A549 (cell line): ENCODE data around the gene CASTOR2. TPM values are rescaled to one million over a fixed set of nuclear protein-coding genes. Genes with fewer than 3 reads are reported as not detected.

ENCODE experiments used
- ATAC-seq, 2 experiments: fragments of 200-7000 bp in 1 of 2; fragments of >200 bp in 1 of 2; cut with Nextera tagmentation in 1 of 2; cut with Tn5 transposase in 1 of 2; 3 replicates each; pipeline versions ENCODE4 v1.8.0 to v1.9.1; 2018 to 2020; ENCODE audit warnings: mild to moderate bottlenecking in 1 of 2, moderate library complexity in 1 of 2
- CTCF ChIA-PET: fragments of 300-600 bp; sonication (Branson Sonifier 250); formaldehyde crosslinking; extraction: SDS; loops from one replicate; lab custom pipeline; 2021; ENCODE audit warnings: antibody characterized with exemption, inconsistent platforms; lab: Yijun Ruan, JAX
- POLR2A ChIA-PET: fragments of 350-600 bp; formaldehyde crosslinking; extraction: SDS; loops from one replicate; lab custom pipeline; 2021; ENCODE audit warnings: antibody characterized with exemption, inconsistent platforms; lab: Yijun Ruan, JAX
- DNase-seq, 2 experiments: peaks; one replicate each; pipeline versions ENCODE4 v3.0.0 to v3.0.0-alpha.2; 2011 to 2016; ENCODE audit warnings: low read depth in 1 of 2, low spot score in 1 of 2
- FAIRE-seq: peaks from 2 replicates; lab custom pipeline; 2011; peaks lifted over from hg19 to GRCh38; lab: Jason Lieb, UNC
- H3K27ac ChIP-seq, 2 experiments: fragments of >200 bp; sonication (Bioruptor Twin); formaldehyde crosslinking; 3 replicates each; pipeline ENCODE4 v1.5.1; 2016 to 2017
- H3K4me1 ChIP-seq: fragments of >200 bp; sonication (Bioruptor Twin); formaldehyde crosslinking; 3 replicates; pipeline ENCODE4 v1.6.1; 2016
- H3K4me2 ChIP-seq: fragments of >200 bp; sonication (Bioruptor Twin); formaldehyde crosslinking; 3 replicates; pipeline ENCODE4 v1.6.1; 2016
- H3K4me3 ChIP-seq: fragments of >200 bp; sonication (Bioruptor Twin); formaldehyde crosslinking; 3 replicates; pipeline ENCODE4 v1.5.1; 2016
- H3K9me3 ChIP-seq: fragments of >200 bp; sonication (Bioruptor Twin); formaldehyde crosslinking; 3 replicates; pipeline ENCODE4 v1.6.1; 2016
- CBX2 ChIP-seq: fragments of 200-600 bp; sonication (generic); IDR thresholded peaks from 2 replicates; pipeline ENCODE4 v1.6.1; 2016; ENCODE audit warnings: low read depth, mild to moderate bottlenecking, borderline replicate concordance
- CBX8 ChIP-seq: fragments of 200-600 bp; sonication (generic); IDR thresholded peaks from 2 replicates; pipeline ENCODE4 v1.6.1; 2016
- CEBPB ChIP-seq, 2 experiments: fragments of >200 bp in 1 of 2; sonication (Bioruptor Twin) in 1 of 2; formaldehyde crosslinking in 1 of 2; IDR thresholded peaks; 2 replicates each; pipeline ENCODE4 v1.6.1; 2012 to 2016
- CHD2 ChIP-seq: fragments of 150-350 bp; IDR thresholded peaks from 2 replicates; pipeline ENCODE4 v1.6.1; 2014; ENCODE audit warnings: low read length; ENCODE audit not compliant: partially characterized antibody
- CHD4 ChIP-seq: fragments of 200-600 bp; sonication (generic); IDR thresholded peaks from 2 replicates; pipeline ENCODE4 v1.6.1; 2016; ENCODE audit warnings: antibody characterized with exemption, mild to moderate bottlenecking, borderline replicate concordance
- EHF ChIP-seq: fragments of 250-450 bp; sonication (Bioruptor Pico); IDR thresholded peaks from 2 replicates; pipeline ENCODE4 v1.5.0; 2020; ENCODE audit warnings: mild to moderate bottlenecking
- EP300 ChIP-seq, 2 experiments: fragments of >200 bp; sonication (Bioruptor Twin); formaldehyde crosslinking; IDR thresholded peaks; 2 replicates in 1 of 2; 3 replicates in 1 of 2; pipeline ENCODE4 v1.6.1; 2016 to 2017
- FOSB ChIP-seq: fragments of 250-450 bp; sonication (Bioruptor Pico); IDR thresholded peaks from 2 replicates; pipeline ENCODE4 v1.5.0; 2020; ENCODE audit warnings: mild to moderate bottlenecking, moderate library complexity
- FOSL2 ChIP-seq, 2 experiments: fragments of 450-650 bp in 1 of 2; fragments of >200 bp in 1 of 2; sonication (Bioruptor Twin) in 1 of 2; formaldehyde crosslinking; IDR thresholded peaks; 2 replicates each; pipeline versions ENCODE4 v1.5.0 to v1.6.1; 2016 to 2020; ENCODE audit warnings: mild to moderate bottlenecking in 1 of 2, moderate library complexity in 1 of 2
- FOXS1 ChIP-seq: fragments of 250-450 bp; sonication (Bioruptor Pico); IDR thresholded peaks from 2 replicates; pipeline ENCODE4 v1.5.0; 2020; ENCODE audit warnings: mild to moderate bottlenecking, moderate library complexity
- GATA3 ChIP-seq: IDR thresholded peaks from 2 replicates; pipeline ENCODE4 v1.6.1; 2012; ENCODE audit warnings: borderline replicate concordance
- HDAC2 ChIP-seq: fragments of 200-600 bp; sonication (generic); IDR thresholded peaks from 2 replicates; pipeline ENCODE4 v1.6.1; 2016
- JUNB ChIP-seq: fragments of >200 bp; sonication (Bioruptor Twin); formaldehyde crosslinking; IDR thresholded peaks from 2 replicates; pipeline ENCODE4 v1.6.1; 2016
- KDM1A ChIP-seq: fragments of 200-600 bp; sonication (generic); IDR thresholded peaks from 2 replicates; pipeline ENCODE4 v1.6.1; 2016; ENCODE audit warnings: low read depth, mild to moderate bottlenecking
- KDM5A ChIP-seq: fragments of 200-600 bp; sonication (generic); IDR thresholded peaks from 2 replicates; pipeline ENCODE4 v1.6.1; 2016; ENCODE audit warnings: antibody characterized with exemption, mild to moderate bottlenecking
- NR3C1 ChIP-seq: fragments of >200 bp; sonication (Bioruptor Twin); formaldehyde crosslinking; IDR thresholded peaks from 3 replicates; pipeline ENCODE4 v1.6.1; 2017
- POLR2AphosphoS2 ChIP-seq: conservative IDR thresholded peaks from 2 replicates; pipeline ENCODE4 v1.6.1; 2012; ENCODE audit warnings: low read length, improper control_type of control experiment, inconsistent platforms
- RARB ChIP-seq: fragments of 250-450 bp; sonication (Bioruptor Pico); IDR thresholded peaks from 2 replicates; pipeline ENCODE4 v1.8.0; 2021; ENCODE audit warnings: mild to moderate bottlenecking, moderate library complexity
- ZFP36 ChIP-seq: fragments of 450-650 bp; IDR thresholded peaks from 2 replicates; pipeline ENCODE4 v1.6.1; 2014; ENCODE audit warnings: borderline replicate concordance; ENCODE audit not compliant: partially characterized antibody
- ZSCAN20 ChIP-seq: fragments of 250-450 bp; sonication (Bioruptor Pico); IDR thresholded peaks from 2 replicates; pipeline ENCODE4 v1.8.0; 2022; ENCODE audit warnings: mild to moderate bottlenecking, moderate library complexity
- WGBS: methylation state at CpG from one replicate; pipeline ENCODE4 v1.1.6; 2017; ENCODE audit errors: missing lambda C conversion rate; 5-methylcytosine and 5-hydroxymethylcytosine counted together
- polyA plus RNA-seq, 4 experiments: library from polyadenylated mRNA; depleted of rRNA in 3 of 4; stranded (reverse); fragments of >200 nt; fragmentation: RNase III in 1 of 4; extraction: RNeasy Plus Mini Kit Qiagen cat#74134 plus additional on column Dnase treatment in 1 of 4; gene quantifications; 2 replicates in 3 of 4; 3 replicates in 1 of 4; pipeline ENCODE4 v1.2.3, GENCODE V29; 2011 to 2017
- TF ChIP-seq, protein P1 (sequence below): fragments of >200 bp; sonication (Bioruptor Twin); formaldehyde crosslinking; IDR thresholded peaks from 2 replicates; pipeline ENCODE4 v1.6.1; 2016
- TF ChIP-seq, protein P2 (sequence below): fragments of 250-450 bp; sonication (Bioruptor Pico); IDR thresholded peaks from 2 replicates; pipeline ENCODE4 v1.5.0; 2020; ENCODE audit warnings: low read depth, mild to moderate bottlenecking, moderate library complexity
- TF ChIP-seq, protein P3 (sequence below): IDR thresholded peaks from 2 replicates; pipeline ENCODE4 v1.6.1; 2012

The CASTOR2 gene
- polyA plus RNA-seq, 2 of the 4 experiments (the other 2 are of a cell fraction), result 5.2 to 6.0 TPM

DNA sequence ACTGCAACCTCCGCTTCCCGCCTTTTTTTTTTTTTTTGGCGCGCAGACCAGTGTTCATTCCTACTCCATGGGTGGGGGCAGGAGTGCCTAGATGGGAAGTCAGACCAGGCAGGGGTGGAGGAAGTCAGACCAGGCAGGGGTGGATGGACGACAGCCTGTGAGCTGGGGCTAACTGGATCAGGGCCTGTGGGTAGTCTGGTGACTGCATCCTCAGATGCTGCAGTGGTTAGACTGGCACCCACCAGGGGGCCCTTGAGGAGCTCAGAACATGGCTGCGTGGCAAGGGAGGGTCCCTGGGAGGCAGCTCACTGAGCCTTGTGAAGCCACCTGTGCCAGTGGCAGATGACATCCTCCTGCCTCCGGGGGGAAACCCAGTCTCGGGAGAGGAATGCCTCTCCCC, 74.0 kb downstream of the CASTOR2 start:
- H3K27ac ChIP-seq, result no peak overlapping the region
- 94% methylated on average over 8 of the region's 8 CpGs for whole genome bisulfite sequencing
- DNase-seq, result no peak

DNA sequence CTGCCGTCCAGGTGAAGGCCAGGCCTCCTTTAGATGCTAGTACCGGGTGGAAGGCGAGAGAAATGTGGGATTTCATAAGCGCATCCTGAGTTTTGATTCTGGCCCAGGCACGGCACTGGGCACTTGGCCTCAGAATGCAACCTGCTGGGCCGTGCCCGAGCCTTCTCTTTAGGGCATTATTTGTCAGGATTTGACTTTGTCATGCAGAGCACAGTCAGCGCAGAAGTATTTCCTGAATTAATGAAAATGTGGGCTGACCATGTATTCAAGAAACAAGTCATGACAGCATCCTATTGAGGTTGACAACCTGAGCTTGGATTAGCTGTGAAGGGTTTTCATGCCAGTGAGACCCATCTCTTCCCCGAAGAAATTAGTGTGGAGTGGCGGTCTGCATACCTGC, 74.7 kb downstream of the CASTOR2 start:
- Histone ChIP-seq H3K27ac (no peak overlapping the region), H3K4me1 (no peaks in the 10 kb centered on the region), H3K9me3 (no peaks in the 10 kb centered on the region), H3K4me3 (no peak overlapping the region), H3K4me2 (no peak overlapping the region)
- ATAC-seq (no peak), FAIRE-seq (no peak), DNase-seq (no peak)
- WGBS, result 88% methylated on average over 10 of the region's 10 CpGs
- TF ChIP-seq FOSL2 (IDR thresholded peaks at IDR 0.05) (no peak), FOSL2 (CRISPR knock-in tag; IDR thresholded peaks at IDR 0.05) (no peak), ZSCAN20 (no peak), ZFP36 (no peak), CHD2 (no peak), CBX2 (no peak), GATA3 (no peak), NR3C1 (no peak), RARB (CRISPR knock-in tag) (no peak), FOXS1 (CRISPR knock-in tag) (no peak), CBX8 (no peak), HDAC2 (no peak), CEBPB (IDR thresholded peaks at IDR 0.05) (no peak), EHF (CRISPR knock-in tag) (no peak), POLR2AphosphoS2 (no peak), FOSB (CRISPR knock-in tag) (no peak), JUNB (no peak), KDM1A (no peak)
- TF ChIP-seq, protein P1, sequence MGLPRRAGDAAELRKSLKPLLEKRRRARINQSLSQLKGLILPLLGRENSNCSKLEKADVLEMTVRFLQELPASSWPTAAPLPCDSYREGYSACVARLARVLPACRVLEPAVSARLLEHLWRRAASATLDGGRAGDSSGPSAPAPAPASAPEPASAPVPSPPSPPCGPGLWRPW, result no peak
- TF ChIP-seq, protein P2, sequence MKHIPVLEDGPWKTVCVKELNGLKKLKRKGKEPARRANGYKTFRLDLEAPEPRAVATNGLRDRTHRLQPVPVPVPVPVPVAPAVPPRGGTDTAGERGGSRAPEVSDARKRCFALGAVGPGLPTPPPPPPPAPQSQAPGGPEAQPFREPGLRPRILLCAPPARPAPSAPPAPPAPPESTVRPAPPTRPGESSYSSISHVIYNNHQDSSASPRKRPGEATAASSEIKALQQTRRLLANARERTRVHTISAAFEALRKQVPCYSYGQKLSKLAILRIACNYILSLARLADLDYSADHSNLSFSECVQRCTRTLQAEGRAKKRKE (CRISPR knock-in tag), result no peak
- TF ChIP-seq, protein P3, sequence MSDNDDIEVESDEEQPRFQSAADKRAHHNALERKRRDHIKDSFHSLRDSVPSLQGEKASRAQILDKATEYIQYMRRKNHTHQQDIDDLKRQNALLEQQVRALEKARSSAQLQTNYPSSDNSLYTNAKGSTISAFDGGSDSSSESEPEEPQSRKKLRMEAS, result no peak
- CTCF ChIA-PET, result interaction anchor here (2.2 to 9.7 kb wide), 2 partner anchors 7 to 11 kb away, joined by 7 to 72 read pairs; no protein-coding TSS in a partner anchor
- POLR2A ChIA-PET, result no interaction called here

More for the DNA sequence above, 74.0 kb downstream of the CASTOR2 start:
- POLR2A ChIA-PET, result no interaction called here
- TF ChIP-seq, protein P1, result no peak
- TF ChIP-seq ZFP36 (no peak), CHD4 (no peak), FOSB (CRISPR knock-in tag) (no peak), EP300 (IDR thresholded peaks at IDR 0.05) (no peak), KDM5A (no peak)
- TF ChIP-seq, protein P3, result no peak
- TF ChIP-seq, protein P2 (CRISPR knock-in tag), result no peak
- FAIRE-seq (no peak), ATAC-seq (peak; percentile 60 to 70)
- Histone ChIP-seq H3K4me2 (no peak overlapping the region), H3K4me1 (no peaks in the 10 kb centered on the region), H3K9me3 (no peaks in the 10 kb centered on the region), H3K4me3 (no peak overlapping the region)
- CTCF ChIA-PET, result interaction anchor here (2.2 to 9.7 kb wide), 2 partner anchors 8 to 10 kb away, joined by 7 to 72 read pairs; no protein-coding TSS in a partner anchor
